NK-92 treated with Interleukin-12 subunit alpha and Interleukin-12 subunit beta, amount 100 ng/mL, for 24 hours (cell line): Measurements from ENCODE around the gene YAP1.

Experiments
- DNase-seq: peaks from one replicate; lab custom pipeline; 2025; lab: John Stamatoyannopoulos, UW

Gene YAP1

GRCh38 chr11:102163368-102163767 is 53.1 kb downstream of the YAP1 start:
- DNase-seq = no peak

- no peak for DNase-seq
Observed at GRCh38 chr11:102166175-102167064, 56.2 kb downstream of the YAP1 start.

- DNase-seq = no peak
Observed at GRCh38 chr11:102168481-102168880, 58.2 kb downstream of the YAP1 start.

GRCh38 chr11:102171101-102171500 is 60.9 kb downstream of the YAP1 start:
- no peak for DNase-seq

GRCh38 chr11:102172127-102172848 is 62.0 kb downstream of the YAP1 start:
- DNase-seq = no peak

- DNase-seq = no peak
Observed at GRCh38 chr11:102177126-102177525, 66.9 kb downstream of the YAP1 start.

GRCh38 chr11:102177974-102178631 is 67.9 kb downstream of the YAP1 start:
- DNase-seq = no peak

- DNase-seq = no peak
Observed at GRCh38 chr11:102179371-102179770, 69.1 kb downstream of the YAP1 start.

GRCh38 chr11:102184269-102184987 is 74.2 kb downstream of the YAP1 start:
- no peak for DNase-seq

- no peak for DNase-seq
Observed at GRCh38 chr11:102186551-102187191, 76.4 kb downstream of the YAP1 start.

- no peak for DNase-seq
Observed at GRCh38 chr11:102187416-102188151, 77.3 kb downstream of the YAP1 start.

GRCh38 chr11:102188488-102188887 is 78.2 kb downstream of the YAP1 start:
- no peak for DNase-seq

GRCh38 chr11:102191832-102192231 is 81.6 kb downstream of the YAP1 start:
- no peak for DNase-seq

- no peak for DNase-seq
Observed at GRCh38 chr11:102192349-102193066, 82.3 kb downstream of the YAP1 start.

- DNase-seq = no peak
Observed at GRCh38 chr11:102194257-102194656, 84.0 kb downstream of the YAP1 start.

- DNase-seq = no peak
Observed at GRCh38 chr11:102194990-102195389, 84.7 kb downstream of the YAP1 start.

GRCh38 chr11:102196351-102196750 is 86.1 kb downstream of the YAP1 start:
- DNase-seq = no peak

- no peak for DNase-seq
Observed at GRCh38 chr11:102196816-102197215, 86.6 kb downstream of the YAP1 start.

GRCh38 chr11:102197670-102198139 is 87.5 kb downstream of the YAP1 start:
- no peak for DNase-seq

- no peak for DNase-seq
Observed at GRCh38 chr11:102199673-102200072, 89.4 kb downstream of the YAP1 start.
